Measurements from ENCODE around the gene FAM216B. TPM values are rescaled to one million over a fixed set of nuclear protein-coding genes. Genes with fewer than 3 reads are reported as not detected.

The FAM216B gene
- total RNA-seq, result not detected in 2 replicates

GRCh38 chr13:42781352-42781751 lies at the start of gene FAM216B:
Gene FAM216B (plus strand): TSS chr13:42781584. CDS start chr13:42784068, 2,484 bp downstream.

Other genes starting within 250 kb of the FAM216B start
- 0.34 and 1.1 TPM in 2 replicates for gene TNFSF11, start 207.4 kb upstream of the FAM216B start, total RNA-seq
- 1.7 and 10.7 TPM in 2 replicates for gene EPSTI1, start 210.7 kb downstream of the FAM216B start, total RNA-seq
- gene DNAJC15, start 242.0 kb downstream of the FAM216B start, total RNA-seq, result 10.6 and 19.6 TPM in 2 replicates

All from nasal cavity respiratory epithelium epithelial cell of viscerocranial mucosa (primary cell).